ENCODE data around the gene RNF152.

Gene RNF152

DNA sequence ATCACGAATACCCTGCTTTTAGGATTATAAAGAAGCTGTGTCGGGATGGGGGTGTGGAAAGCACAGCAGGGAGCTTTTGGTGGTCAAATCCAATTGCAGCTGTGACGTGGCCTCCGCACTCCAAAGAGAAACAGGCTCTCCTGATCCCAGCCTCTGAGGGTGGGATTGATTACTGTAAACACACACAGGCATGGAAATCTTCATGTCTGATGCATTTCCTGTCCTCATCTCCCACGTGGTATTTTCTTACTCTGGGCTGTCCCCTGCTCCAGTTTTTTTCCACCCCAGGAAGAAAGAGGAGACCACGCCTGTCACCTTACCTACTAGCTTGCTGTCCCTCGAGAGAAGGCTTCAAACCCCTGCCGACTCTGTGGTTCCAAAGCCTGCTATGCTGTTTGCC, 22.7 kb downstream of the RNF152 start:
- CTCF ChIA-PET: interaction anchor here (0.5 kb wide), 1 partner anchor 289 kb away, joined by 3 read pairs; no protein-coding TSS in a partner anchor
- POLR2A ChIA-PET: no interaction called here

DNA sequence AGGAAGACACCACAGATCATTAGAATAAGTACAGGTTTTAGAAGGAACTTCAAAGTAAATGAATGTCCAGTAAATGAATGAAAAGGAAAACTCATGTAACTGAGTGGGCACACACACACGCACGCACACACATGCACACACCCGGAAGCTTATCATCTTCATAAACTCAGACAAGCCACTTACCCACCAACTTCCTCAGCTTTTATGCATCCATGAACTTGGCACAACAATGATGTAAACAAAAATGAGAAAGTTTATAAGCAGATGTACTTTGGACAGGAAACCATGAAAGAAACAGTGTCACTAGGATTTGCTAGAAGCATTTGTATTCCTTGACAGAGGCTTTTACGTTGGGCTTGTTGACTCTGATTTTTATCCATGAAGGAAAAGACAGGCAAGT, 23.2 kb downstream of the RNF152 start:
- H3K4me3 ChIP-seq (ENCODE audit: low read depth, low read length): no peak overlapping the region
- H3K36me3 ChIP-seq (ENCODE audit: control insufficient read depth in 2 of 2, insufficient read depth in 1 of 2, low read length in 2 of 2): no peaks in the 10 kb centered on the region; a peak in 1 of 3 replicates
- CTCF ChIA-PET: no interaction called here
- no peaks in the 10 kb centered on the region for H3K9me3 ChIP-seq (ENCODE audit: control insufficient read depth, insufficient read depth, low read depth, low read length)
- 0 out of 2 replicates have a peak, but pooled peaks cover 7% of the 10 kb centered on the region for H3K4me1 ChIP-seq (ENCODE audit: control insufficient read depth, insufficient read depth, low read length)
- POLR2A ChIA-PET: no interaction called here
- H3K27ac ChIP-seq (ENCODE audit: extremely low read depth, low read depth, low read length): no peak overlapping the region
- TF ChIP-seq ZBTB49 (tag by site-specific recombination; IDR thresholded peaks at IDR 0.05; ENCODE audit: low read depth) (no peak), ZNF529 (tag by site-specific recombination; IDR thresholded peaks at IDR 0.05; ENCODE audit: insufficient replicate concordance) (no peak), ZNF555 (tag by site-specific recombination; conservative IDR thresholded peaks at IDR 0.05) (no peak), ZNF169 (tag by site-specific recombination; IDR thresholded peaks at IDR 0.05) (no peak), ZNF366 (tag by site-specific recombination; conservative IDR thresholded peaks at IDR 0.05) (no peak), GFI1B (tag by site-specific recombination; IDR thresholded peaks at IDR 0.05) (no peak), ZNF274 (IDR thresholded peaks at IDR 0.05; ENCODE audit: low read length) (no peak), ZNF274 (tag by site-specific recombination; IDR thresholded peaks at IDR 0.05; ENCODE audit: borderline replicate concordance) (no peak), ZFP69B (tag by site-specific recombination; IDR thresholded peaks at IDR 0.05) (no peak), ZBTB11 (tag by site-specific recombination; conservative IDR thresholded peaks at IDR 0.05; ENCODE audit: low read depth) (no peak)
- TF ChIP-seq, protein P1, sequence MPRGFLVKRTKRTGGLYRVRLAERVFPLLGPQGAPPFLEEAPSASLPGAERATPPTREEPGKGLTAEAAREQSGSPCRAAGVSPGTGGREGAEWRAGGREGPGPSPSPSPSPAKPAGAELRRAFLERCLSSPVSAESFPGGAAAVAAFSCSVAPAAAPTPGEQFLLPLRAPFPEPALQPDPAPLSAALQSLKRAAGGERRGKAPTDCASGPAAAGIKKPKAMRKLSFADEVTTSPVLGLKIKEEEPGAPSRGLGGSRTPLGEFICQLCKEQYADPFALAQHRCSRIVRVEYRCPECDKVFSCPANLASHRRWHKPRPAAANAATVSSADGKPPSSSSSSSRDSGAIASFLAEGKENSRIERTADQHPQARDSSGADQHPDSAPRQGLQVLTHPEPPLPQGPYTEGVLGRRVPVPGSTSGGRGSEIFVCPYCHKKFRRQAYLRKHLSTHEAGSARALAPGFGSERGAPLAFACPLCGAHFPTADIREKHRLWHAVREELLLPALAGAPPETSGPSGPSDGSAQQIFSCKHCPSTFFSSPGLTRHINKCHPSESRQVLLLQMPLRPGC (tag by site-specific recombination; IDR thresholded peaks at IDR 0.05): no peak

More for the DNA sequence above, 22.7 kb downstream of the RNF152 start:
- no peaks in the 10 kb centered on the region; a peak in 1 of 3 replicates for H3K36me3 ChIP-seq (ENCODE audit: control insufficient read depth in 2 of 2, insufficient read depth in 1 of 2, low read length in 2 of 2)
- no peak overlapping the region for H3K27ac ChIP-seq (ENCODE audit: extremely low read depth, low read depth, low read length)
- H3K4me1 ChIP-seq (ENCODE audit: control insufficient read depth, insufficient read depth, low read length): 0 out of 2 replicates have a peak, but pooled peaks cover 7% of the 10 kb centered on the region
- H3K9me3 ChIP-seq (ENCODE audit: control insufficient read depth, insufficient read depth, low read depth, low read length): no peaks in the 10 kb centered on the region
- TF ChIP-seq KLF7 (tag by site-specific recombination; IDR thresholded peaks at IDR 0.05; ENCODE audit: borderline replicate concordance): no peak
- TF ChIP-seq ZNF23 (tag by site-specific recombination; IDR thresholded peaks at IDR 0.05; ENCODE audit: borderline replicate concordance): no peak
- TF ChIP-seq ZNF202 (tag by site-specific recombination; IDR thresholded peaks at IDR 0.05; ENCODE audit: borderline replicate concordance): no peak
- TF ChIP-seq ZEB2 (tag by site-specific recombination; IDR thresholded peaks at IDR 0.05): no peak
- TF ChIP-seq SALL2 (tag by site-specific recombination; IDR thresholded peaks at IDR 0.05; ENCODE audit: borderline replicate concordance): no peak
- no peak for TF ChIP-seq SP3 (tag by site-specific recombination; IDR thresholded peaks at IDR 0.05)
- TF ChIP-seq, protein P2, sequence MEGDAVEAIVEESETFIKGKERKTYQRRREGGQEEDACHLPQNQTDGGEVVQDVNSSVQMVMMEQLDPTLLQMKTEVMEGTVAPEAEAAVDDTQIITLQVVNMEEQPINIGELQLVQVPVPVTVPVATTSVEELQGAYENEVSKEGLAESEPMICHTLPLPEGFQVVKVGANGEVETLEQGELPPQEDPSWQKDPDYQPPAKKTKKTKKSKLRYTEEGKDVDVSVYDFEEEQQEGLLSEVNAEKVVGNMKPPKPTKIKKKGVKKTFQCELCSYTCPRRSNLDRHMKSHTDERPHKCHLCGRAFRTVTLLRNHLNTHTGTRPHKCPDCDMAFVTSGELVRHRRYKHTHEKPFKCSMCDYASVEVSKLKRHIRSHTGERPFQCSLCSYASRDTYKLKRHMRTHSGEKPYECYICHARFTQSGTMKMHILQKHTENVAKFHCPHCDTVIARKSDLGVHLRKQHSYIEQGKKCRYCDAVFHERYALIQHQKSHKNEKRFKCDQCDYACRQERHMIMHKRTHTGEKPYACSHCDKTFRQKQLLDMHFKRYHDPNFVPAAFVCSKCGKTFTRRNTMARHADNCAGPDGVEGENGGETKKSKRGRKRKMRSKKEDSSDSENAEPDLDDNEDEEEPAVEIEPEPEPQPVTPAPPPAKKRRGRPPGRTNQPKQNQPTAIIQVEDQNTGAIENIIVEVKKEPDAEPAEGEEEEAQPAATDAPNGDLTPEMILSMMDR (tag by site-specific recombination; IDR thresholded peaks at IDR 0.05): no peak
- no peak for TF ChIP-seq ZNF626 (tag by site-specific recombination; IDR thresholded peaks at IDR 0.05)
- no peak for TF ChIP-seq ZSCAN23 (tag by site-specific recombination; IDR thresholded peaks at IDR 0.05)
- no peak for TF ChIP-seq TCF7L2 (IDR thresholded peaks at IDR 0.05; ENCODE audit: borderline replicate concordance, low read depth, low read length)
- TF ChIP-seq ZFP69B (tag by site-specific recombination; IDR thresholded peaks at IDR 0.05): no peak
- TF ChIP-seq SETDB1 (IDR thresholded peaks at IDR 0.05; ENCODE audit: insufficient read length, low read length): no peak
- no peak for TF ChIP-seq ZNF510 (tag by site-specific recombination; IDR thresholded peaks at IDR 0.05; ENCODE audit: insufficient replicate concordance)
- no peak for TF ChIP-seq ZNF513 (tag by site-specific recombination; IDR thresholded peaks at IDR 0.05)
- TF ChIP-seq ZFP37 (tag by site-specific recombination; IDR thresholded peaks at IDR 0.05): no peak
- no peak for TF ChIP-seq ZNF239 (tag by site-specific recombination; IDR thresholded peaks at IDR 0.05)
- TF ChIP-seq ZNF114 (tag by site-specific recombination; IDR thresholded peaks at IDR 0.05): no peak
- TF ChIP-seq, protein P3, sequence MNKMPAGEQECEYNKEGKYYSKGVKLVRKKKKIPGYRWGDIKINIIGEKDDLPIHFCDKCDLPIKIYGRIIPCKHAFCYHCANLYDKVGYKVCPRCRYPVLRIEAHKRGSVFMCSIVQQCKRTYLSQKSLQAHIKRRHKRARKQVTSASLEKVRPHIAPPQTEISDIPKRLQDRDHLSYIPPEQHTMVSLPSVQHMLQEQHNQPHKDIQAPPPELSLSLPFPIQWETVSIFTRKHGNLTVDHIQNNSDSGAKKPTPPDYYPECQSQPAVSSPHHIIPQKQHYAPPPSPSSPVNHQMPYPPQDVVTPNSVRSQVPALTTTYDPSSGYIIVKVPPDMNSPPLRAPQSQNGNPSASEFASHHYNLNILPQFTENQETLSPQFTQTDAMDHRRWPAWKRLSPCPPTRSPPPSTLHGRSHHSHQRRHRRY (tag by site-specific recombination; IDR thresholded peaks at IDR 0.05): no peak
- no peak for TF ChIP-seq GLI4 (tag by site-specific recombination; IDR thresholded peaks at IDR 0.05)
- H3K4me3 ChIP-seq (ENCODE audit: low read depth, low read length): no peak overlapping the region

Data from HEK293 (cell line).